Loucy (cell line): ENCODE measurements around the gene STARD13.

Source experiments
- H2AFZ ChIP-seq: fragments of 200-600 bp; sonication (generic); 2 replicates; pipeline ENCODE4 v1.6.0; 2016; ENCODE audit warnings: antibody characterized with exemption, mild to moderate bottlenecking, low read length, moderate library complexity
- H3F3A ChIP-seq: fragments of 200-600 bp; 2 replicates; pipeline ENCODE4 v1.6.0; 2016; ENCODE audit warnings: antibody characterized with exemption, low read depth, mild to moderate bottlenecking
- H3K27me3 ChIP-seq: fragments of 200-600 bp; sonication (generic); 2 replicates; pipeline ENCODE4 v1.6.1; 2014; ENCODE audit warnings: low read length, mild to moderate bottlenecking; ENCODE audit not compliant: insufficient read depth, poor library complexity, severe bottlenecking
- H3K36me3 ChIP-seq: fragments of 200-600 bp; sonication (generic); 2 replicates; pipeline ENCODE4 v1.6.1; 2016; ENCODE audit warnings: low read length; ENCODE audit not compliant: insufficient read depth
- H3K4me1 ChIP-seq: fragments of 200-600 bp; sonication (generic); 2 replicates; pipeline ENCODE4 v1.5.1; 2014; ENCODE audit warnings: low read length, mild to moderate bottlenecking; ENCODE audit not compliant: insufficient read depth, poor library complexity, severe bottlenecking
- H3K4me2 ChIP-seq: fragments of 200-600 bp; sonication (generic); 2 replicates; pipeline ENCODE4 v1.6.0; 2014; ENCODE audit warnings: antibody characterized with exemption, low read length, low read depth, mild to moderate bottlenecking; ENCODE audit not compliant: poor library complexity, severe bottlenecking
- H3K4me3 ChIP-seq: fragments of 200-600 bp; sonication (generic); 2 replicates; pipeline ENCODE4 v1.5.1; 2014; ENCODE audit warnings: low read length, mild to moderate bottlenecking, mixed read lengths; ENCODE audit not compliant: poor library complexity, severe bottlenecking
- H3K79me2 ChIP-seq: fragments of 200-600 bp; sonication (generic); 2 replicates; pipeline ENCODE4 v1.6.1; 2014; ENCODE audit warnings: low read length; ENCODE audit not compliant: insufficient read depth
- H3K9ac ChIP-seq: fragments of 200-600 bp; sonication (generic); 2 replicates; pipeline ENCODE4 v1.6.0; 2014; ENCODE audit warnings: mild to moderate bottlenecking, low read depth, low read length, moderate library complexity; ENCODE audit not compliant: poor library complexity, severe bottlenecking
- H3K9me2 ChIP-seq: fragments of 200-600 bp; sonication (generic); replicated peaks from 2 replicates; pipeline ENCODE4 v1.6.1; 2016; ENCODE audit warnings: low read depth, low read length, mixed read lengths
- H3K9me3 ChIP-seq: fragments of 200-600 bp; sonication (generic); 2 replicates; pipeline ENCODE4 v1.6.1; 2014; ENCODE audit warnings: mild to moderate bottlenecking, antibody characterized with exemption, low read length, low read depth; ENCODE audit not compliant: insufficient read depth
- H4K20me1 ChIP-seq: fragments of 200-600 bp; sonication (generic); 2 replicates; pipeline ENCODE4 v1.6.0; 2014; ENCODE audit warnings: antibody characterized with exemption, low read length, mild to moderate bottlenecking; ENCODE audit not compliant: insufficient read depth, poor library complexity, severe bottlenecking
- EZH2phosphoT487 ChIP-seq: fragments of 200-600 bp; IDR thresholded peaks from 2 replicates; pipeline ENCODE4 v1.6.1; 2018; ENCODE audit warnings: antibody characterized with exemption, mild to moderate bottlenecking, moderate library complexity, borderline replicate concordance
- TF ChIP-seq, protein P1 (sequence below): fragments of 200-600 bp; sonication (generic); conservative IDR thresholded peaks from 2 replicates; pipeline ENCODE4 v1.5.1; 2014; ENCODE audit warnings: mild to moderate bottlenecking, antibody characterized with exemption, low read length

The STARD13 gene

DNA sequence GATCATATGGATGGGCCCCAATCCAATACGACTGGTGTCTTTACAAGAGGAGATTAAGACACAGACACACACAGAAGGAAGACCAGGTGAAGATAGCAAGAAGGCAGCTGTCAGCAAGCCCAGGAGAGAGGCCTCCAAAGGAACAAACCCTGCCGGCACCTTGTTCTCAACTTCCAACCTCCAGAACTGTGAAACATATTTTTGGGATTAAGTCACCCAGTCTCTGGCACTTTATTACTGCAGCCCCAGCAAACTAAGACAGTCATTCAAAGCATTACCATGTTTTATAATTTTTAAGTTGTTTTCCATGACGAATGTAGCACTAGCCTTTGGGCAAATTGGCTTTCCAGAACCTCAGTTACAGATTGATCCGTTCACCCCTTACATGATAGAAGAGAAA is 11.3 kb downstream of the STARD13 start:
- Histone ChIP-seq H3K9ac (no peak overlapping the region), H3K79me2 (no peaks in the 10 kb centered on the region), H3K4me1 (no peaks in the 10 kb centered on the region), H2AFZ (no peak overlapping the region), H4K20me1 (no peaks in the 10 kb centered on the region), H3K4me2 (no peak overlapping the region), H3K36me3 (no peaks in the 10 kb centered on the region), H3K9me2 (no peaks in the 10 kb centered on the region), H3K9me3 (no peaks in the 10 kb centered on the region), H3K27me3 (no peaks in the 10 kb centered on the region), H3K4me3 (no peak overlapping the region), H3F3A (no peaks in the 10 kb centered on the region)
- no peak for TF ChIP-seq EZH2phosphoT487
- TF ChIP-seq, protein P1, sequence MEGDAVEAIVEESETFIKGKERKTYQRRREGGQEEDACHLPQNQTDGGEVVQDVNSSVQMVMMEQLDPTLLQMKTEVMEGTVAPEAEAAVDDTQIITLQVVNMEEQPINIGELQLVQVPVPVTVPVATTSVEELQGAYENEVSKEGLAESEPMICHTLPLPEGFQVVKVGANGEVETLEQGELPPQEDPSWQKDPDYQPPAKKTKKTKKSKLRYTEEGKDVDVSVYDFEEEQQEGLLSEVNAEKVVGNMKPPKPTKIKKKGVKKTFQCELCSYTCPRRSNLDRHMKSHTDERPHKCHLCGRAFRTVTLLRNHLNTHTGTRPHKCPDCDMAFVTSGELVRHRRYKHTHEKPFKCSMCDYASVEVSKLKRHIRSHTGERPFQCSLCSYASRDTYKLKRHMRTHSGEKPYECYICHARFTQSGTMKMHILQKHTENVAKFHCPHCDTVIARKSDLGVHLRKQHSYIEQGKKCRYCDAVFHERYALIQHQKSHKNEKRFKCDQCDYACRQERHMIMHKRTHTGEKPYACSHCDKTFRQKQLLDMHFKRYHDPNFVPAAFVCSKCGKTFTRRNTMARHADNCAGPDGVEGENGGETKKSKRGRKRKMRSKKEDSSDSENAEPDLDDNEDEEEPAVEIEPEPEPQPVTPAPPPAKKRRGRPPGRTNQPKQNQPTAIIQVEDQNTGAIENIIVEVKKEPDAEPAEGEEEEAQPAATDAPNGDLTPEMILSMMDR: no peak

DNA sequence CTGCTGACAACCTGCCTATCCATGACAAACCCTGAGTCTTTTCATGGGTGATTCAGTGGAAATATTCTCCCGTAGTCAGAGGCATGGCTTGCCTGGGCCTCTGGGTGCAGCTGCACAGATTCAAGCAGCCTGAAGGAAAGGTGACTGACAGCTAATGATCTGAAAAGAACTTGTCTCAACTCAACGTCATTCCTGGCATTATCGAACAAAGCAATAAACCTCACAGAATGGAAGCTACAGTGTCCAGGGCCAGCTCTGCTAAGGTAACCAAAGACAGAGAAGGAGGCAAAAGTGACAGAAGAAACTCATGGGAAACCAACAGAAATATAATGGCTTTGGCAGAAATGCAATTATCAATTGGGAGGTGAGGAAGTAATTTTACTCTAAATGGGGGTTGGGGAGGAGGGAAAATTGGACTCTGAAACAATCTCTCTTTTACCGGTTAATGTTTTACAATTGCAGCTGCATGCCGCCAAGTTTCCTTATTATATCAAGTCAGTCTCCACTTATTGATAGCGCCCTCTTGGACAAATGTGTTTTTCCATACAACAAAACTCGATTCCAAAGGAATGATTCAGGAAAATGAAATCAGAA is 12.9 kb downstream of the STARD13 start:
- Histone ChIP-seq H3K27me3 (no peaks in the 10 kb centered on the region), H3K9me3 (no peaks in the 10 kb centered on the region), H4K20me1 (no peaks in the 10 kb centered on the region), H3K9ac (no peak overlapping the region), H3F3A (no peaks in the 10 kb centered on the region), H3K9me2 (no peaks in the 10 kb centered on the region), H3K4me1 (no peaks in the 10 kb centered on the region), H2AFZ (no peak overlapping the region), H3K36me3 (no peaks in the 10 kb centered on the region), H3K4me2 (no peak overlapping the region), H3K4me3 (no peak overlapping the region), H3K79me2 (no peaks in the 10 kb centered on the region)
- TF ChIP-seq EZH2phosphoT487: no peak
- TF ChIP-seq, protein P1: no peak

DNA sequence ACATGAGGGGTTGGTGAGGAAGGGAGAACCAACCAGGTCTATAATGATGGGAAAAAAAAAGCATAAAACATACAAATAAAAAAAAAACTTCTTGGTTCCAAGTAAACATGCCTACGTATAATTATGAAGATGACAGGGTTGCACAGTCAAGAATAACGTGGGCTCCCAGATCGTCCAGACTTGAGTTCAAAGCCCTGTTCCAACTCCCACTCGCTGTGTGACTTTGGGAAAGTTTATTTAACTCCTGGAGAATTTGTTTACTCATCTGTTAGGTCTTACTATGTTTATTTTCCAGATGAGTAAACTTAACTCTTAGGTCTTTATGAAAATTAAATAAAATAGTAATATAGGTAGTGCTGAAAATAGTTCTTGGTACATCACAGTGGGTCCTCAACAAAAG is 13.8 kb downstream of the STARD13 start:
- H3F3A ChIP-seq: no peaks in the 10 kb centered on the region
- no peaks in the 10 kb centered on the region for H4K20me1 ChIP-seq
- no peak for TF ChIP-seq EZH2phosphoT487
- TF ChIP-seq, protein P1: no peak
- H3K9me3 ChIP-seq: no peaks in the 10 kb centered on the region
- no peaks in the 10 kb centered on the region for H3K36me3 ChIP-seq
- H3K4me3 ChIP-seq: no peak overlapping the region
- H3K9ac ChIP-seq: no peak overlapping the region
- H3K4me2 ChIP-seq: no peak overlapping the region
- H3K79me2 ChIP-seq: no peaks in the 10 kb centered on the region
- H2AFZ ChIP-seq: no peak overlapping the region
- no peaks in the 10 kb centered on the region for H3K4me1 ChIP-seq
- no peaks in the 10 kb centered on the region for H3K27me3 ChIP-seq
- no peaks in the 10 kb centered on the region for H3K9me2 ChIP-seq
